Panc1 (cell line): Measurements from ENCODE around the gene ELOF1. TPM values are rescaled to one million over a fixed set of nuclear protein-coding genes. Genes with fewer than 3 reads are reported as not detected.

Experiments used
- ATAC-seq: fragments of 200-7000 bp; cut with Tn5 transposase; 2 replicates; pipeline ENCODE4 v1.9.1; 2020; ENCODE audit warnings: mild to moderate bottlenecking, moderate library complexity
- BruUV-seq: library from RNA; stranded (reverse); fragments of 400-500 nt; replicated peaks from 2 replicates; lab custom pipeline; 2021; lab: Mats Ljungman, UMichigan
- CTCF ChIA-PET: fragments of 300-600 bp; sonication (Branson Sonifier 250); formaldehyde crosslinking; loops from one replicate; lab custom pipeline; 2022; ENCODE audit warnings: antibody characterized with exemption; lab: Charles Lee
- POLR2A ChIA-PET: fragments of 300-600 bp; sonication (Branson Sonifier 250); formaldehyde crosslinking; loops from one replicate; lab custom pipeline; 2022; ENCODE audit warnings: antibody characterized with exemption; lab: Charles Lee
- DNase-seq: peaks from one replicate; pipeline ENCODE4 v3.0.0-alpha.2; 2010; ENCODE audit warnings: low read depth, low spot score
- H3K27ac ChIP-seq: 2 replicates; pipeline ENCODE4 v1.5.1; 2011; ENCODE audit warnings: mild to moderate bottlenecking, low read length, inconsistent platforms
- H3K27me3 ChIP-seq: fragments of 200-500 bp; sonication (Bioruptor generic); 2 replicates; pipeline ENCODE4 v1.6.0; 2014; ENCODE audit warnings: low read length, inconsistent platforms; ENCODE audit not compliant: control insufficient read depth, insufficient read depth
- H3K36me3 ChIP-seq: fragments of 200-500 bp; sonication (Bioruptor generic); 2 replicates; pipeline ENCODE4 v1.5.1; 2014; ENCODE audit warnings: inconsistent platforms, mild to moderate bottlenecking, low read length, moderate library complexity; ENCODE audit not compliant: control insufficient read depth, insufficient read depth
- H3K4me1 ChIP-seq: 2 replicates; pipeline ENCODE4 v1.5.1; 2011; ENCODE audit warnings: inconsistent platforms, mild to moderate bottlenecking, low read length, moderate library complexity; ENCODE audit not compliant: control insufficient read depth, insufficient read depth
- H3K4me3 ChIP-seq, 2 experiments: 2 replicates each; pipeline ENCODE4 v1.5.1; 2011 to 2012; ENCODE audit warnings: low read depth in 2 of 2, low read length in 2 of 2, mild to moderate bottlenecking in 2 of 2, inconsistent platforms in 1 of 2, moderate library complexity in 1 of 2
- H3K9me3 ChIP-seq: fragments of 200-500 bp; sonication (Bioruptor generic); 2 replicates; pipeline ENCODE4 v1.5.1; 2014; ENCODE audit warnings: low read depth, mild to moderate bottlenecking, inconsistent platforms, low read length, moderate library complexity; ENCODE audit not compliant: control insufficient read depth, insufficient read depth
- CTCF ChIP-seq: fragments of 450-650 bp; IDR thresholded peaks from 2 replicates; pipeline ENCODE4 v1.5.1; 2017; ENCODE audit warnings: mild to moderate bottlenecking
- POLR2AphosphoS5 ChIP-seq: IDR thresholded peaks from 2 replicates; pipeline ENCODE4 v1.6.1; 2012; ENCODE audit warnings: mild to moderate bottlenecking, low read depth, low read length, moderate library complexity
- REST ChIP-seq, 2 experiments: IDR thresholded peaks; 2 replicates each; pipeline ENCODE4 v1.6.1; 2011 to 2012; ENCODE audit warnings: low read depth in 2 of 2, control low read depth in 1 of 2, low read length in 1 of 2, mild to moderate bottlenecking in 1 of 2, moderate library complexity in 1 of 2; ENCODE audit not compliant: insufficient read depth in 1 of 2
- SIN3A ChIP-seq: IDR thresholded peaks from 2 replicates; pipeline ENCODE4 v1.6.1; 2012; ENCODE audit warnings: low read depth, mild to moderate bottlenecking, low read length, moderate library complexity, borderline replicate concordance; ENCODE audit not compliant: insufficient read depth
- TCF7L2 ChIP-seq: IDR thresholded peaks from 2 replicates; pipeline ENCODE4 v1.6.1; 2011; ENCODE audit warnings: mild to moderate bottlenecking, low read depth, low read length, inconsistent platforms
- in situ Hi-C: cut with HindIII; loops from 2 replicates; pipeline ENCODE4 v1.10.0; 2016; ENCODE audit warnings: low sequenced_read_pairs, low pct_unique_long_range_greater_than_20kb
- intact Hi-C: fragments of 100-400 bp; cut with micrococcal nuclease; formaldehyde crosslinking; loops from one replicate; pipeline ENCODE4 v1.10.0; 2022; ENCODE audit not compliant: unreplicated experiment
- total RNA-seq: library from RNA; stranded (reverse); gene quantifications from one replicate; pipeline ENCODE4 v1.2.1, GENCODE V29; 2021; ENCODE audit not compliant: unreplicated experiment

ELOF1 gene
- total RNA-seq, 1 experiment from 2014 or later: 62.2 TPM

GRCh38 chr19:11519138-11519537 lies 39.9 kb downstream of the ELOF1 start:
- TF ChIP-seq REST (IDR thresholded peaks at IDR 0.05; ENCODE audit: insufficient read depth in 1 of 2, low read depth in 2 of 2, low read length in 1 of 2): no peak
- no peak for TF ChIP-seq TCF7L2
- no peak for TF ChIP-seq POLR2AphosphoS5
- no peak for TF ChIP-seq CTCF
- no peak for TF ChIP-seq SIN3A
- Histone ChIP-seq H3K4me3 (no peak overlapping the region), H3K9me3 (no peaks in the 10 kb centered on the region), H3K36me3 (no peaks in the 10 kb centered on the region), H3K27me3 (no peaks in the 10 kb centered on the region), H3K4me1 (no peaks in the 10 kb centered on the region), H3K27ac (no peak overlapping the region)
- ATAC-seq (no peak), DNase-seq (no peak)
- intact Hi-C loops (no loop called here), in situ Hi-C loops (no loop called here)
- no TSS peak for BruUV-seq
- ChIA-PET POLR2A (interaction anchor here (0.5 to 1.0 kb wide), 3 partner anchors 26 to 912 kb away, joined by 3 to 4 read pairs (median 3); no protein-coding TSS in a partner anchor), CTCF (no interaction called here)

GRCh38 chr19:11513946-11514345 lies 45.1 kb downstream of the ELOF1 start:
- no peak for ATAC-seq
- CTCF ChIA-PET: no interaction called here
- H3K27ac ChIP-seq: no peak overlapping the region
- no peak for DNase-seq
- H3K27me3 ChIP-seq: no peaks in the 10 kb centered on the region
- BruUV-seq: no TSS peak
- POLR2A ChIA-PET: no interaction called here
- no peaks in the 10 kb centered on the region for H3K36me3 ChIP-seq
- H3K4me1 ChIP-seq: no peaks in the 10 kb centered on the region
- H3K4me3 ChIP-seq: no peak overlapping the region
- in situ Hi-C loops: no loop called here
- no peaks in the 10 kb centered on the region for H3K9me3 ChIP-seq
- intact Hi-C loops: no loop called here
- no peak for TF ChIP-seq REST (IDR thresholded peaks at IDR 0.05; ENCODE audit: insufficient read depth in 1 of 2, low read depth in 2 of 2, low read length in 1 of 2)
- TF ChIP-seq SIN3A: no peak
- no peak for TF ChIP-seq POLR2AphosphoS5
- TF ChIP-seq TCF7L2: no peak
- no peak for TF ChIP-seq CTCF
